Fibroblast of gingiva (primary cell): ENCODE measurements around the gene MROH7.
A peak's percentile ranks its signal among the peaks of the same experiment; 100 is the strongest.

Experiments used
- DNase-seq: peaks from one replicate; pipeline ENCODE4 v3.0.0-alpha.2; 2011; ENCODE audit warnings: low read depth

The MROH7 gene

DNA sequence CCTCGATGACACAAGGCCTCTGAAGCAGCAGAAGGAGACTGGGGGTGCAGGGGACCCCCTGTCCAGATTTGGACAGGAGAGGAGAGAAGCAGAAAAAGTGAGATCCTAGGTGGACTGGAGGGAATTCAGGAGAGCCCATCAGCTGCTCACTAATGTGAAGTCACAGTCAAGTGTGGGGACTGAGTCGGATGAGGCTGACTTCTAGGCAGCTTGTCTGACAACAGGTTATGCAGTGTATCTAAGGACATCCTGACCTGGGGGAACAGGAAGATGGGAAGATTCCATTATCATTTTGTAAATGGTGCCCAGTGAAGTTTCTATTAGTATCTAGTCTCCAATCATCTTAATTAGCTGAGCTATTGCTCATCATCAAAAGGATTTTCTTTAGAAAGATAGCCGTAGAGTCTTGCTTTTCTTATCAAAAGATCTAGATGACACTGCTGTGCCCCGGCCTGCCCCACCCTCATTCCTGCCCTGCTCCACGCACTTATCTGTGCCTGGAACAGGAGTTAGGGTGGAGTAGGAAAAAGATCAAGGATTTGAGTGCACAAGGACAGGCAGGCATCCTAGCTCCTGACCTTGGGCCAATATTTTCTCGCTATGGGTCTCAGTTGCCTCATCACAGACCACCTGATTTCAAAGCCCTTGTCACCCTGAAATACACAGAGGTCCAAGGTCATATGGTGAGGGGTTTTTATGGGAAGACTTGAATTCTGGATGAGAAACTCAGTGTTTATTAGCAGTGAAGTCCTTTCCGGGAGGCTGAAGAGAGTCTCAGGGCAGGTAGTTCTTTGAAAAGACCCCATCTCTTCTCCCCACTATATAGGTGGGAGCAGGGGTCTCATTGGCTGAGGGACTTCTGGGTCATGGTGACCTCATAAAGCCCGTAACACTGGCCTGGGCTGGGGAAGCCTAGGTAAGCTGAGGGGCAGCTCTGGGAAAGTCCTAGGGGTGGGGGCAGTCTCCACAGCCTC lies at the start of gene MROH7:
TSS of gene MROH7 (plus strand) at position 924 of the 974 bp plus-strand sequence. CDS start 11,141 bp downstream, outside the sequence.
- DNase-seq: no peak

DNA sequence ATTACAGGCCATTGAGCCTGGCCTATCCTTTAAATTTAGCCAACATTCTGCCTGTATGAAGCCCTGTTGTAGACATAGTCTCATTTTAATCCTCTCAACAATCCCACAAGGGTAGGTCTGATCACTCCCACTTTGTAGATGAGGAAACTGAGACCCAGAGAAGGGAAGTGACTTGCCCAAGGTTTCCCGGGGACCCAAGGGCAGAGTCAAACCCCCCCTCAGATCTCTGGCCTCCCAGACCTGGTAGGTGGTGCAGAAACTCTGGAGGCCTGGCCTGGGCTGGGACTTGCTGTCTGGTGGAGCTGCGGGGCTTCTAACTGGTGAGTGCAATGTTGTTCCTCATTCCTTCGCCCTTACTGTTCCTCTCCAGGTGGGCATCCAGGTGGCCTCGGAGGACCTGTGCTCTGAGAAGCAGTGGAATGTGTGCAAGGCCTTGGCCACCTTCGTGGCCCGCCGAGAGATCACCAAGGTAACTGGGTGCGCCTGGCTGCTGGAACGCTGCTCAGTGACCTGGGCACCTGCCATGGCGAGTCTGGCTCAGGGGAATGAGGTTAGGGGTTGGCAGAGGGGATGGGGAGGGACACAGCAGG lies 47.9 kb upstream of the MROH7 start:
- DNase-seq: no peak

GRCh38 chr1:54594463-54594862 lies 47.1 kb upstream of the MROH7 start:
- DNase-seq: no peak

- no peak for DNase-seq
These were observed 45.6 kb upstream of the MROH7 start for GRCh38 chr1:54595956-54596498.

GRCh38 chr1:54596756-54597155 lies 44.8 kb upstream of the MROH7 start:
- DNase-seq: peak; percentile 14

GRCh38 chr1:54597455-54598030 lies 44.0 kb upstream of the MROH7 start:
- no peak for DNase-seq

GRCh38 chr1:54599211-54599823 lies 42.3 kb upstream of the MROH7 start:
- DNase-seq: no peak

DNA sequence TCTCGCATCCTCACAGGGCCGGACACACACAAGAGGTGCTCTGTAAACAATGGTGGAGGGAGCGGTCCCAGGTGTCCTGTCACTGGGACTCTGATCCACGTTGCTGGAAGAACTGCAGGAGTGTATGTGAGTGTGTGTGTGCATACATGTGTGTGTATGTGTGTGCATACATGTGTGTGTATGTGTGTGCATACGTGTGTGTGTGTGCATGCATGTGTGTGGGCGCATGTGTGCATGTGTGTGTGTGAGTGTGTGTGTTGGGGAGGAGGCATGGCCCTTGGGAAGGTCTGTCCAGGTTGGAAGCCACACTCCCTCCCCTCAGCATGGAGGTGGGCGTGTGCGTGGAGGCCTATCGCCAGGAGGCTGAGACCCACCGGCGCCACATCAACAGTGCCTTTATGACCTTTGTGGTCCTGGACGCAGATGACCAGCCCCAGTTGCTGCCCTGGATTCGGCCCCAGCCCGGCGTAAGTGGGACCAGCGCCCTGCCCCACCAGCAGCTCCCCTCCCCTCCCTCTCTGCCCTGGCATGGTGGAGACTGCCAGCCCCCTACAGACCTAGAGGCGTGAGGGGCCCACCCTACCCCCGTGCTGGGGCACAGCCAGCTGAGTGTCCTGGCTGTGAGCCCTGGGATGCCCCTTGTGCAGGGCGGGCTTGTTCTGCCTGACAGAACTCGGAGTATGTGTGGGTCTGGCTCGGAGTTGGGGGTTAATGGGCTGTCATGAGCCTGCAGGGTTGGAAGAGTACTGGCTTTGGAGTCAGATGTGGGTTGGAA lies 40.5 kb upstream of the MROH7 start:
- DNase-seq: no peak

DNA sequence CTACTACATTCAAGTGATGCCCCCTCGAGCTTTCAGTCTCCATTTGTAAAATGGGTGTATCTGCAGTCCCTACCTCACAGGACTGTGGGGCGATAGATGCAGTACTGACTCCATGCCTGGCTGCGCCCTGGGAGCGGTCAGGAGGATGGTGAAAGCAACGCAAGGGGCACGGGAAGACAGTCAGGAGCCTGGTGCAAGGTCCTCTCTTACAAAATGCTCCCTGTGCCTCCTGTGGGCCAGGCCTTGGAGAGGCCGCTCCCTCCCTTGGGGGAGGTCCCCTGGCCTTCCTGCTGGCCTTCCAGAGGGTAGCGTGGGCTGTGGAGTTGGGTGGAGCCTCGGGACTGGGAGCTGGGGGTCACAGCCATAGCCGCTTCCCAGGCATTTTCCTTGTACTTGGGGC lies 39.9 kb upstream of the MROH7 start:
- DNase-seq: no peak

DNA sequence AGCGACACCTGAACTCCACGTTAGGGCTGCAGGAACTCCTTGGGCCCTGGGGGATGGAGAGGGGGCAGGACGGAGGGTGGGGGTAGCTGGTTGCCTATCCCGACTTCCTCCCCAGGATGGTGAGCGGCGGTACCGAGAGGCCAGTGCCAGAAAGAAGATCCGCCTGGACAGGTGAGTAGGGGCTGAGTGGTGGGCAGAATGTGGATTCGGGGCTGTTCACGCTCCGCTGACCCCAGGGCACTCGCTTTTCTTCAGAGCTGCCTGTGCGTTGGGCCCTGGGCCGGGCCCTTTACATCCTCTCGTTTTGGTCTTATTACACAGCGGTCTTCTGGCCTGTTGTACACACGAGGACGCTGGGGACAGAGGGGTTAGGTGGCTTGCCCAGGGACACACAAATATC lies 39.0 kb upstream of the MROH7 start:
- DNase-seq: no peak

- no peak for DNase-seq
These were observed 38.3 kb upstream of the MROH7 start for GRCh38 chr1:54603241-54603640.

GRCh38 chr1:54604051-54604450 lies 37.5 kb upstream of the MROH7 start:
- DNase-seq: no peak

- no peak for DNase-seq
These were observed 36.8 kb upstream of the MROH7 start for GRCh38 chr1:54604572-54605370.

DNA sequence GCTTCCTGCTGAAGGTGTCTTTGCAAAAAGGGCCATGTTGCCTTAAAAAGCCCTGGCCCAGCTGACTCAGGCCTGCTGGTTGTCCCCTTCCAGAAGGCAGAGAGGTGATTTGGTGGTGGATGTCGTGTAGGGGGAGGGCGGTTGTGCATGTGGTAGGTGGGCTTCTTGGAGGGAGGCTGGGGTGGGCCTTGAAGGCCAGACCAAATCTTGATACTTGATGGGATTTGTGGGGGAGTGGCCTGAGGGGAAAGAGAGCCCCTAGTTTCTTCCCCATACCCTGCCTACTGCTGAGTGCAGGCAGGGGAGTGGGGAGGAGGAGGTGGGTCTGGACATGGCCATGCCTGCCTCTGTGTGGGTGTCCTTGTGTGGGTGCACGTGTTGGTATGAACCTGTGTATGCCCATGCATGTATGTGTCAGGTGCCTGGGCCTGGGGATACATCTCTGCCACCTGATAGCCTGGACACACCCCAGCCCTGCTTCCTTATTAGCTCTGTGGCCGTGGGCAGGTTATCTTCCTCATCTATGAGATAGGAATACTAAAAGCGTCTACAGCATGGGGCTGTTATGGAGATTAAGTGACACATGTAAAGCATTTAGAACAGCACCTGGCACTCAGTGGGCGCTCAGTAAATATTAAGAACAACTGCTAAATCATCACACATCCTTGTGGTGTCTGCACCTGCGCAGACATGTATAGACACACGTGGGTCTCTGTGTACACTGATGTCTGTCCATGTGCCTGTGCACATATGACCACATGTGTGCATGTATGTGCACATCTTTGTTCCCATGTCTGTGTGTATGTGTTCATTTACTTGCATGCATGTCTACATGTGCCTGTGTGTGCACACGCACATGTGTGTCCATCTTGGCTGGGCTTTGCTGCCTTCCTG lies 35.2 kb upstream of the MROH7 start:
- DNase-seq: no peak

GRCh38 chr1:54606990-54607325 lies 34.6 kb upstream of the MROH7 start:
- DNase-seq: no peak

DNA sequence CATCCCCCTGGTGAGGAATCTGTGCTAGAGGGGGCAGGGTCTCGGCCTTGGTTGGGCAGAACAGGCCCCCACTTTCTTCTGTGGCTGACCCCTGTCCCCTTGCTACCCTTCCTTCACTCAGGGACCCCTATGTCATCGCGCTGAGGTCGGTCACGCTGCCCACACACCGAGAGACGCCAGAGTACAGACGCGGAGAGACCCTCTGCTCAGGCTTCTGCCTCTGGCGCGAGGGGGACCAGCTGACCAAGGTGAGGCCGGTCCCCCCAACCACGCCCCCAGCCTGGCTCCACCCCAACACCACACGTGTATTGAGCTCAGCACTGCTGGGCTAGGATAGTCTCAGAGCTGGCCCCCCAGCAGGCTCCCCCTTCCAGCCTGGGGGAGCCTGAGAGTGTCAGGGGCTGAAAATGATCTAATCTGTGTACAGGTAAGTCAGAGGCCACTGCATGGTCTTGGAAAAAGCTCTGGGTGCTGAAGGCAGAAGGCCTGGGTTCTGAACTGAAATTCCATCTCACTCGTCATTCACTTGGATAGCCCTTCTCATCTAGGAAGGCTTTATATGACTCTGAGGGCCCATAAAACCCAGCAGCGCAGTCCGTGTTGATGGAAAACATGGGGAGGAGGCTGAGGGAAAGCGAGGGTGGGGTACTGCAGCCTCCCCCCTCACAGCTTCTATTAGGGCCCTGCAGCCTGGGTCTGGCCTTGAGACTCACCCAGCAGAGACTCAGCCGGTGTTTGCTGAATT lies 33.6 kb upstream of the MROH7 start:
- DNase-seq: no peak

DNA sequence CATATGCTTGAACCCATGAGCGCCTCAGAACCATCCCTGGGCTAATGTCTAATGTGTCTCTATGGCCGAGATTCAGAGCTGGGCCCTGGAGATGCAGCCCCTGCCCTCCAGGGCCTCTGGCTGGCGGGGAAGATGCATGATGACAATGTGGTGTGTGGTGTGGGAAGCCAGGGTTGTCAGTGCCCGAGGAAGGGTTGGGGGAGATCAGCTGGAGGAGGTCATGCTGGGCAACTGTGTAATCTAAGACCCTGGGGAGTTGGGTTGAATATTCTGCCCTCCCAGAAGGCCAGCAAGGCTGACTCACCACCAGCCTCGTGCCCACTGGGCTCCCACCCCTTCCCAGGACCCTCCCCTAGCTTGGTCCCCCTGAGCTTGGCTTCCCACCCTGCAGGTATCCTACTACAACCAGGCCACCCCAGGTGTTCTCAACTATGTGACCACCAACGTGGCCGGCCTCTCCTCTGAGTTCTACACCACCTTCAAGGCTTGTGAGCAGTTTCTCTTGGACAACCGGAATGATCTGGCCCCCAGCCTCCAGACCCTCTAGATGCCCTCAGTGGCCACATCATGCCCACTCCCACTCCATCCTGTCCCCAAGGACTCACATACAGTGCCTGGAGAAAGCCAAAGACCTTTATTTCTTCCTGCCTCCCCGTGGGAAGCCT lies 32.9 kb upstream of the MROH7 start:
- no peak for DNase-seq

DNA sequence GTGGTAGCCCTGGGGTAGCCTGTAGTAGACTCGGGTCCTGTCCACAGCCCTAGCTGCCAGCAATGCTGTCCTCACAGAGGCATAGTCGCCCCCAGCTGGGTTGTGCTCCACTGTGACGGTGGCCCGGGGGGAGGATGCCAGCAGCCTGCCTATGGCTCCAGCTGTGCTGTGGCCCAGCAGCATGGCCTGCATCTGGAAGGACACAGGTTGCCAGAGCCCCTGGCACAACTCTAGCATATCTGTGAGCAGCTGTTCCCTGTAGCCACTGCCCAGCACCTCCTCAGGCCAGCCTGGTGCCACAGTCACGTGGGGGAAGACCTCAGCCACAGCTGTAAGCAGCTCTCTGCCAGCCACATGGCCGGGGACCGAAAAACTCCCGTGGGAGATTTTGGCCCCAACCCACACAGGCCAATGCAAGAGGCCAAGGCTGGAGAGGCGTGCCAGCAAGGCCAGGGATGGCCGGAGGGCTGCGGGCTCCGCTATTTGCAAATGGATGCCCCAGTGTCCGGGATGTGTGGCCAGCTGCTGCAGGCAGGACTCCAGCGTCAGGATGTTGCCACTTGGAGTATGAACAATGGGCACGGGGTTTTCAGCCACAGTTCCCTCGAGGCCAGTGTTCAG lies 32.2 kb upstream of the MROH7 start:
- no peak for DNase-seq
